GM11168 (cell line): ENCODE results near the gene TLDC2.

ENCODE experiments used
- in situ Hi-C: fragments of 300-500 bp; cut with MboI; formaldehyde crosslinking; loops from one replicate; pipeline ENCODE4 v1.12.0; 2022; ENCODE audit warnings: low sequenced_read_pairs; ENCODE audit not compliant: unreplicated experiment

Gene TLDC2

GRCh38 chr20:36849333-36850065, 26.4 kb upstream of the TLDC2 start:
- in situ Hi-C loops = no loop called here

- in situ Hi-C loops = no loop called here
These were observed 25.2 kb upstream of the TLDC2 start for GRCh38 chr20:36850759-36851158.

GRCh38 chr20:36851490-36851889, 24.4 kb upstream of the TLDC2 start:
- in situ Hi-C loops = no loop called here

- in situ Hi-C loops = no loop called here
These were observed 23.8 kb upstream of the TLDC2 start for GRCh38 chr20:36852187-36852586.

GRCh38 chr20:36854348-36855240, 21.3 kb upstream of the TLDC2 start:
- in situ Hi-C loops = no loop called here

- in situ Hi-C loops = no loop called here
These were observed 20.7 kb upstream of the TLDC2 start for GRCh38 chr20:36855241-36855657.

GRCh38 chr20:36856195-36856594, 19.7 kb upstream of the TLDC2 start:
- in situ Hi-C loops = no loop called here

GRCh38 chr20:36856691-36857635, 19.0 kb upstream of the TLDC2 start:
- in situ Hi-C loops = no loop called here

- in situ Hi-C loops = no loop called here
These were observed 16.7 kb upstream of the TLDC2 start for GRCh38 chr20:36859282-36859555.

- in situ Hi-C loops = no loop called here
These were observed 16.1 kb upstream of the TLDC2 start for GRCh38 chr20:36859700-36860330.

GRCh38 chr20:36860339-36860738, 15.6 kb upstream of the TLDC2 start:
- in situ Hi-C loops = no loop called here

- in situ Hi-C loops = no loop called here
These were observed 14.9 kb upstream of the TLDC2 start for GRCh38 chr20:36860811-36861624.

GRCh38 chr20:36861625-36861874, 14.4 kb upstream of the TLDC2 start:
- in situ Hi-C loops = no loop called here

- in situ Hi-C loops = no loop called here
These were observed 13.8 kb upstream of the TLDC2 start for GRCh38 chr20:36861875-36862801.

- in situ Hi-C loops = no loop called here
These were observed 12.9 kb upstream of the TLDC2 start for GRCh38 chr20:36862857-36863668.

GRCh38 chr20:36865076-36865860, 10.7 kb upstream of the TLDC2 start:
- in situ Hi-C loops = no loop called here

- in situ Hi-C loops = no loop called here
These were observed 10.1 kb upstream of the TLDC2 start for GRCh38 chr20:36865861-36866149.
